Measurements from ENCODE around the gene TNRC6B. TPM values are rescaled to one million over a fixed set of nuclear protein-coding genes. Genes with fewer than 3 reads are reported as not detected.

The TNRC6B gene
- total and polyA plus RNA-seq, 4 donors: 6.2 to 70.4 (median 26.5) TPM

DNA sequence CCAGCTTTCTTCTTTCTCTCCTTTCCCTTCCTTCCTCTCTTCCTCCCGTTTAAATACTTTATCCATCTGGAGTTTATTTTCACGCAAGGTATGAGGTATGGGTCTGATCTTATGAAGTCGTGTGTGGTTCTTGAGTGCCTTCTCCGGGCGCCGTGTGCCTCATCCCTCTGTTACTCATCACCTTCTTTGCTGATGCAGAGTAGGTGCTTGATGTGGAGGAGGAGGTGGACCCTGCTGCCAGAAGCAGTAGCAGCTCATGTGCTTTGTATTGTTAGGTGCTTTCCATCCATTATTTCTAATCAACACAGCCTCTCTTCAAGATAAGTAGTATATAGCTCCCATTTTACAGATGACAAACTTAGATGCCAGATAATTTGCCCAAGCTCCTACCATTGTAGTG, 47.0 kb downstream of the TNRC6B start:
- Histone ChIP-seq H3K27ac (ENCODE audit: low read depth in 1 of 2, low read length in 1 of 2) (no peak overlapping the region), H3K36me3 (ENCODE audit: control insufficient read depth in 4 of 4, insufficient read depth in 4 of 4, low read length in 4 of 4) (no peaks in the 10 kb centered on the region), H3K9ac (ENCODE audit: insufficient read depth in 1 of 2, low read length in 2 of 2) (no peak overlapping the region), H3K4me1 (ENCODE audit: control insufficient read depth in 5 of 5, insufficient read depth in 5 of 5, low read length in 5 of 5) (peaks cover 4 to 17% (median 16%) of the 10 kb centered on the region in 5 donors), H3K27me3 (ENCODE audit: control insufficient read depth in 3 of 3, insufficient read depth in 3 of 3, low read length in 2 of 3) (no peaks in the 10 kb centered on the region), H3K4me3 (no peak overlapping the region), H3K9me3 (ENCODE audit: control insufficient read depth in 4 of 4, insufficient read depth in 3 of 4, low read length in 3 of 4) (no peaks in the 10 kb centered on the region)
- DNase-seq (no peak), ATAC-seq (ENCODE audit: insufficient read depth, low FRiP score) (no peak)
- WGBS, 2 donors: 83 to 90% methylated on average over 6 of the region's 6 CpGs
- TF ChIP-seq CTCF (IDR thresholded peaks at IDR 0.05; ENCODE audit: control extremely low read depth, extremely low read depth): no peak

- no peak overlapping the region for H3K27ac ChIP-seq (ENCODE audit: low read depth in 1 of 2, low read length in 1 of 2)
- H3K9ac ChIP-seq (ENCODE audit: insufficient read depth in 1 of 2, low read length in 2 of 2): no peak overlapping the region
- H3K36me3 ChIP-seq (ENCODE audit: control insufficient read depth in 4 of 4, insufficient read depth in 4 of 4, low read length in 4 of 4): peaks cover 0 to 4% (median 2%) of the 10 kb centered on the region in 4 donors
- H3K4me1 ChIP-seq (ENCODE audit: control insufficient read depth in 5 of 5, insufficient read depth in 5 of 5, low read length in 5 of 5): peaks cover 0 to 4% (median 2%) of the 10 kb centered on the region in 5 donors
- no peak for DNase-seq
- no peak for ATAC-seq (ENCODE audit: insufficient read depth, low FRiP score)
- no peak for TF ChIP-seq CTCF (IDR thresholded peaks at IDR 0.05; ENCODE audit: control extremely low read depth, extremely low read depth)
- no peak overlapping the region for H3K4me3 ChIP-seq
- H3K9me3 ChIP-seq (ENCODE audit: control insufficient read depth in 4 of 4, insufficient read depth in 3 of 4, low read length in 3 of 4): no peaks in the 10 kb centered on the region
- H3K27me3 ChIP-seq (ENCODE audit: control insufficient read depth in 3 of 3, insufficient read depth in 3 of 3, low read length in 2 of 3): no peaks in the 10 kb centered on the region
Observed at GRCh38 chr22:40226620-40227019, 48.9 kb downstream of the TNRC6B start.

GRCh38 chr22:40231618-40232313, 54.0 kb downstream of the TNRC6B start:
- 93 to 95% methylated on average over 6 of the region's 6 CpGs for WGBS, 2 donors
- H3K36me3 ChIP-seq (ENCODE audit: control insufficient read depth in 4 of 4, insufficient read depth in 4 of 4, low read length in 4 of 4): peaks cover 2 to 16% (median 9%) of the 10 kb centered on the region in 4 donors

More at GRCh38 chr22:40231618-40232313, 54.0 kb downstream of the TNRC6B start:
- ATAC-seq (ENCODE audit: insufficient read depth, low FRiP score): no peak
- Histone ChIP-seq H3K9ac (ENCODE audit: insufficient read depth in 1 of 2, low read length in 2 of 2) (no peak overlapping the region), H3K4me3 (no peak overlapping the region), H3K9me3 (ENCODE audit: control insufficient read depth in 4 of 4, insufficient read depth in 3 of 4, low read length in 3 of 4) (no peaks in the 10 kb centered on the region), H3K27me3 (ENCODE audit: control insufficient read depth in 3 of 3, insufficient read depth in 3 of 3, low read length in 2 of 3) (no peaks in the 10 kb centered on the region), H3K27ac (ENCODE audit: low read depth in 1 of 2, low read length in 1 of 2) (peak overlapping the region in 1 of 2 donors; percentile 23), H3K4me1 (ENCODE audit: control insufficient read depth in 5 of 5, insufficient read depth in 5 of 5, low read length in 5 of 5) (peaks cover 0 to 12% (median 2%) of the 10 kb centered on the region in 5 donors)
- no peak for DNase-seq
- no peak for TF ChIP-seq CTCF (IDR thresholded peaks at IDR 0.05; ENCODE audit: control extremely low read depth, extremely low read depth)

Data from lung (tissue), 12 donors.